GM23338 (cell line): ENCODE results near the gene TUBB8. TPM values are rescaled to one million over a fixed set of nuclear protein-coding genes. Genes with fewer than 3 reads are reported as not detected.
A peak's percentile ranks its signal among the peaks of the same experiment; 100 is the strongest.
"Not testable (repeated sequence)": the region's sequence is repeated elsewhere in the genome, so short reads cannot be mapped to it uniquely, and the experiment has no call there.

Experiments
- ATAC-seq: fragments of 200-7000 bp; cut with Tn5 transposase; 3 replicates; pipeline ENCODE4 v1.9.1; 2020
- DNase-seq: peaks from one replicate; pipeline ENCODE4 v3.0.0-alpha.2; 2015; ENCODE audit warnings: low spot score
- H2AFZ ChIP-seq: fragments of 200-600 bp; sonication (generic); 2 replicates; pipeline ENCODE4 v1.8.0; 2016; ENCODE audit warnings: antibody characterized with exemption, mild to moderate bottlenecking, moderate library complexity
- H3F3A ChIP-seq: fragments of 200-600 bp; sonication (generic); replicated peaks from 2 replicates; pipeline ENCODE4 v1.8.0; 2017; ENCODE audit warnings: antibody characterized with exemption, mixed run types, low read depth
- H3K27ac ChIP-seq: fragments of 200-600 bp; sonication (generic); 2 replicates; pipeline ENCODE4 v1.6.1; 2016; ENCODE audit warnings: low read depth
- H3K27me3 ChIP-seq: fragments of 200-600 bp; sonication (generic); 2 replicates; pipeline ENCODE4 v1.8.0; 2016; ENCODE audit warnings: mild to moderate bottlenecking, mixed run types, moderate library complexity; ENCODE audit not compliant: insufficient read depth
- H3K36me3 ChIP-seq: fragments of 200-600 bp; sonication (generic); 2 replicates; pipeline ENCODE4 v1.8.0; 2016; ENCODE audit warnings: mild to moderate bottlenecking; ENCODE audit not compliant: insufficient read depth
- H3K4me1 ChIP-seq: fragments of 200-600 bp; sonication (generic); 2 replicates; pipeline ENCODE4 v1.8.0; 2016; ENCODE audit warnings: mild to moderate bottlenecking, moderate library complexity; ENCODE audit not compliant: insufficient read depth
- H3K4me2 ChIP-seq: fragments of 200-600 bp; sonication (generic); 2 replicates; pipeline ENCODE4 v1.7.1; 2017; ENCODE audit warnings: mixed run types
- H3K4me3 ChIP-seq: fragments of 200-600 bp; sonication (generic); 2 replicates; pipeline ENCODE4 v1.6.1; 2016; ENCODE audit warnings: mixed run types
- H3K79me2 ChIP-seq: fragments of 200-600 bp; sonication (generic); replicated peaks from 2 replicates; pipeline ENCODE4 v1.8.0; 2017; ENCODE audit warnings: mild to moderate bottlenecking; ENCODE audit not compliant: insufficient read depth
- H3K9me2 ChIP-seq: fragments of 200-600 bp; sonication (generic); 2 replicates; pipeline ENCODE4 v1.8.0; 2017; ENCODE audit not compliant: insufficient read depth
- H4K20me1 ChIP-seq: fragments of 200-600 bp; sonication (generic); replicated peaks from 2 replicates; pipeline ENCODE4 v1.8.0; 2017; ENCODE audit warnings: mild to moderate bottlenecking; ENCODE audit not compliant: insufficient read depth
- H3K27ac Mint-ChIP-seq: 2 replicates; pipeline ENCODE4 v1.8.0; 2020; ENCODE audit warnings: inconsistent platforms, mild to moderate bottlenecking, moderate library complexity, mixed read lengths
- H3K27me3 Mint-ChIP-seq: 3 replicates; pipeline ENCODE4 v1.8.0; 2022; ENCODE audit warnings: low read depth, mild to moderate bottlenecking, moderate library complexity, mixed read lengths, inconsistent platforms; ENCODE audit not compliant: insufficient read depth, poor library complexity
- H3K36me3 Mint-ChIP-seq: 3 replicates; pipeline ENCODE4 v1.8.0; 2021; ENCODE audit warnings: low read depth, mild to moderate bottlenecking, inconsistent platforms, moderate library complexity, mixed read lengths
- H3K4me1 Mint-ChIP-seq: 3 replicates; pipeline ENCODE4 v1.8.0; 2020; ENCODE audit warnings: mild to moderate bottlenecking, inconsistent platforms, mixed read lengths
- H3K4me3 Mint-ChIP-seq: 3 replicates; pipeline ENCODE4 v1.8.0; 2021; ENCODE audit warnings: moderate library complexity, mild to moderate bottlenecking, inconsistent platforms, mixed read lengths
- H3K9me3 Mint-ChIP-seq: 3 replicates; pipeline ENCODE4 v1.8.0; 2020; ENCODE audit warnings: moderate library complexity, mild to moderate bottlenecking, inconsistent platforms, mixed read lengths
- CTCF ChIP-seq, 2 experiments: fragments of 200-600 bp in 1 of 2; sonication (generic) in 1 of 2; conservative IDR thresholded peaks; 2 replicates each; pipeline versions ENCODE4 v1.5.1 to v1.6.1; 2016 to 2017; ENCODE audit warnings: antibody characterized with exemption in 2 of 2, low read depth in 2 of 2, mild to moderate bottlenecking in 2 of 2, moderate library complexity in 1 of 2
- POLR2AphosphoS5 ChIP-seq: IDR thresholded peaks from 2 replicates; pipeline ENCODE4 v1.6.1; 2016; ENCODE audit warnings: antibody characterized with exemption, low read depth
- polyA plus RNA-seq: library from polyadenylated mRNA; unstranded; fragments of >200 nt; fragmentation: Nextera tagmentation; extraction: Ambion mirVana; gene quantifications from 2 replicates; pipeline ENCODE4 v1.2.1, GENCODE V29; 2016
- total RNA-seq: library from RNA; depleted of rRNA; stranded (reverse); fragments of >200 nt; shearing (Covaris generic); gene quantifications from 2 replicates; pipeline ENCODE4 v1.2.3, GENCODE V29; 2014

The TUBB8 gene
- total and polyA plus RNA-seq, 2 experiments from 2014 or later: 0.40 to 1.1 TPM

GRCh38 chr10:74266-74621 lies 25.1 kb upstream of the TUBB8 start:
- not testable (repeated sequence) for H4K20me1 ChIP-seq, ATAC-seq, H3K9me3 Mint-ChIP-seq, DNase-seq, H3K27ac ChIP-seq, H3K4me1 ChIP-seq, H2AFZ ChIP-seq, H3K36me3 ChIP-seq, H3K36me3 Mint-ChIP-seq, H3K4me1 Mint-ChIP-seq, H3K27ac Mint-ChIP-seq, H3F3A ChIP-seq, H3K79me2 ChIP-seq, H3K9me2 ChIP-seq
- H3K4me3 ChIP-seq: peak overlapping the region; percentile 68
- peak overlapping the region; percentile 78 for H3K4me2 ChIP-seq
- H3K27me3 ChIP-seq: peaks cover 35% of the 10 kb centered on the region
- H3K4me3 Mint-ChIP-seq: peak overlapping the region; percentile 75; the same call in 2 of the 3 replicates
- H3K27me3 Mint-ChIP-seq: peaks cover 16% of the 10 kb centered on the region

- not testable (repeated sequence) for H3F3A ChIP-seq, H3K79me2 ChIP-seq, H3K4me1 Mint-ChIP-seq, H3K4me1 ChIP-seq, H3K36me3 ChIP-seq, H4K20me1 ChIP-seq, H3K36me3 Mint-ChIP-seq, H3K27ac Mint-ChIP-seq, H3K9me3 Mint-ChIP-seq, H3K27ac ChIP-seq, H3K9me2 ChIP-seq
- Mint-ChIP-seq H3K27me3 (peaks cover 16% of the 10 kb centered on the region), H3K4me3 (peak overlapping the region; percentile 75)
- H3K27me3 ChIP-seq: peaks cover 35% of the 10 kb centered on the region
- DNase-seq: peak; percentile 74
- peak overlapping the region; percentile 78 for H3K4me2 ChIP-seq
- TF ChIP-seq CTCF (conservative IDR thresholded peaks at IDR 0.05; ENCODE audit: low read depth in 2 of 2): peak; percentile 72
- 0 out of 2 replicates have a peak, but pooled peaks have one; percentile 18 for TF ChIP-seq POLR2AphosphoS5
- peak overlapping the region; percentile 68 for H3K4me3 ChIP-seq
- peak overlapping the region; percentile 80; the same call in 1 of the 2 replicates for H2AFZ ChIP-seq
- peak; percentile 73 for ATAC-seq
Observed at GRCh38 chr10:73543-74265, 24.6 kb upstream of the TUBB8 start.

- not testable (repeated sequence) for H3K27ac Mint-ChIP-seq, H3K9me2 ChIP-seq, H2AFZ ChIP-seq, H3K4me3 ChIP-seq, H3K4me1 Mint-ChIP-seq, H3K4me3 Mint-ChIP-seq, H3K27me3 Mint-ChIP-seq, H3K4me2 ChIP-seq, H4K20me1 ChIP-seq, ATAC-seq, H3K36me3 ChIP-seq, H3K36me3 Mint-ChIP-seq, H3K4me1 ChIP-seq, H3K9me3 Mint-ChIP-seq, H3K79me2 ChIP-seq, H3K27me3 ChIP-seq, H3K27ac ChIP-seq, DNase-seq, H3F3A ChIP-seq
Observed at GRCh38 chr10:68156-68555, 19.1 kb upstream of the TUBB8 start.

GRCh38 chr10:49926-50325 lies 830 bp upstream of the TUBB8 start:
- DNase-seq, H3K9me2 ChIP-seq, H3K27me3 ChIP-seq, ATAC-seq, H3K4me3 Mint-ChIP-seq, H3F3A ChIP-seq, H2AFZ ChIP-seq, H3K79me2 ChIP-seq, H3K27ac Mint-ChIP-seq, H3K27ac ChIP-seq, H3K4me1 ChIP-seq, H4K20me1 ChIP-seq, H3K36me3 ChIP-seq, H3K27me3 Mint-ChIP-seq, H3K4me3 ChIP-seq, H3K36me3 Mint-ChIP-seq, H3K4me1 Mint-ChIP-seq, H3K4me2 ChIP-seq: not testable (repeated sequence)
- H3K9me3 Mint-ChIP-seq: peaks cover 23% of the 10 kb centered on the region

- H3K9me2 ChIP-seq, H3K27ac ChIP-seq, H3K36me3 ChIP-seq, H3K79me2 ChIP-seq, H3K27me3 Mint-ChIP-seq, H3K4me2 ChIP-seq, H3K4me1 Mint-ChIP-seq, H3K4me3 Mint-ChIP-seq, H3F3A ChIP-seq, H3K4me3 ChIP-seq, H3K36me3 Mint-ChIP-seq, H3K4me1 ChIP-seq, H4K20me1 ChIP-seq, ATAC-seq, H3K27ac Mint-ChIP-seq, H2AFZ ChIP-seq, H3K27me3 ChIP-seq, DNase-seq: not testable (repeated sequence)
- H3K9me3 Mint-ChIP-seq: peaks cover 20% of the 10 kb centered on the region
Observed at GRCh38 chr10:47864-48263, 1.2 kb downstream of the TUBB8 start.

- H3F3A ChIP-seq, H3K79me2 ChIP-seq, H3K27me3 Mint-ChIP-seq, H2AFZ ChIP-seq, H3K4me1 Mint-ChIP-seq, H3K27ac Mint-ChIP-seq, H3K9me2 ChIP-seq, H3K4me2 ChIP-seq, H3K36me3 Mint-ChIP-seq, H4K20me1 ChIP-seq, ATAC-seq, H3K27ac ChIP-seq, H3K4me3 Mint-ChIP-seq, H3K4me3 ChIP-seq, H3K4me1 ChIP-seq, H3K27me3 ChIP-seq, DNase-seq, H3K36me3 ChIP-seq, H3K9me3 Mint-ChIP-seq: not testable (repeated sequence)
Observed at GRCh38 chr10:13315-13635, 35.8 kb downstream of the TUBB8 start.
